ENCODE results near the gene ERFL.

The ERFL gene

DNA sequence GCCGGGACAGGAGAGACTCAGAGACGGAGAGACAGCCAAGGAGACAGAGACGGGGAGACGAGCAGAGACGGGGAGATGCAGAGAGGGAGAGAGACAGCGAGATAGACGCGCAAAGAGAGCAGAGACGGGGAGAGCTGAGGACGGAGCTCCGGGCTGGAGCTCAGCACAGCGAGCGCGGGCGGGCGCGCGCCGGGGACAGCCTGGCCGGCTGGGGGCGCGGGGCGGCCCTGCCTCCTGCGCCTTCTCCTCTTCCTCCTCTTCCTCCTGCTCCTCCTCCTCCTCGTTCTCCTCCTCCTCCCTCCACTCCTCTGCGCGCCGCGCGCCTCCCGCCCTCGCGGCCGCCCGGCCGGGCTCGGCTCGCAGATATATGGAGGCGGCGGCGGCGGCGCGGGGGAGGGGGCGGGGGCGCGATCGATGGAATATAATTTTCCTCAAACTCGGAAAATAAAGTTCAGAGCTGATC is at the start of gene ERFL:
TSS of gene ERFL (minus strand) at position 229 of the 463 bp plus-strand sequence. CDS start 15,530 bp downstream, outside the sequence.
- no peak for DNase-seq

DNA sequence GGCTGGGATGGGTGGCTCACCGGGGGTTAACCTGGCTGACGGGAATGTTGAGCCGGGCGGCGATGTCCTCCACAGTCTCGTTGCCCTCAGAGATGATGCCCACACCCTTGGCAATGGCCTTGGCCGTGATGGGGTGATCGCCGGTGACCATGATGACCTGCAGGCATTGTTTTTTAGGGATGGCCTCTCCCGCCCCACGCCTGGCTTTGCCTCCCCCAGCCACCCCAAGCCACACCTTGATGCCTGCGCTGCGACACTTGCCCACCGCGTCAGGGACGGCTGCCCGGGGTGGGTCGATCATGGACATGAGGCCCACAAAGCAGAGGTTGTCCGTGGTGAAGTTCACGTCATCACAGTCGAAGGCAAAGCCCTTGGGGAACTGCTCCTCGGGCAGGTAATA is 49.7 kb upstream of the ERFL start:
- no peak for DNase-seq

DNA sequence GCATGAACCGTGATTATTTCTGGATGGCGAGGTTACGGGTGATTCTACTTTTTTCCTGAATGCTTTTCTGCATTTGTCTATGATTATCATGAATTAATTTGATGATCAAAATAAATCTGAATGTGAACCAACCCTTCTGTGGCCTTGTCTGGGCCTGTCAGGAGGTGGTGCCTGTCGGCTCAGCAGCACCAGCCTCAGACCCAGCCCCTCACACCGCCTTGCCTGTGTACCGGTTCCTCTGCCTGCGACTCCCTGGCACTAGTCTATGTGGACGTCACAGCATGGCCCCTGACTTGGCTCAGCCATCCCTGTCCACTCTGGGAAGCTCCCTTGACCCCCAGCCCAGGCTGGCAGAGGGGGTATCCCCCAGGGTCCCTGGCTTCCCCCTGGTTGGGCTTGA is 46.4 kb upstream of the ERFL start:
- no peak for DNase-seq

DNA sequence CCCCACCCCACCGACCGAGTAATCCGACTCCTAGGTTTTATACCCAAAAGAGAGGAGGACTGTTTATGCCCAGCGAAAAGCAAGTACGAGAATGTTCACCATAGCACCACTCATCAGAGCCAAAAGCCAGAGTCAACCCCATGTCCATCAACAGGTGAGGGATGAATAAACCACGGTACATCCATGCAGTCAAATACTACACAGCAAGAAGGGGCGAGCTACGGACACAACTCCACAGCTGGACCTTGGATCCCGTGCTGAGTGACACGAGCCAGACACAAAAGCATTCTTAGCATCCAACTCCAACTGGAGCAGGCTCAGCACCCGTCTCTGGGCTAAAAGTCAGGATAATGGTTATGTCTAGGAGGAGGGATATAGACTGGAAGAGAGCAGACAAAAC is 43.1 kb upstream of the ERFL start:
- no peak for DNase-seq

DNA sequence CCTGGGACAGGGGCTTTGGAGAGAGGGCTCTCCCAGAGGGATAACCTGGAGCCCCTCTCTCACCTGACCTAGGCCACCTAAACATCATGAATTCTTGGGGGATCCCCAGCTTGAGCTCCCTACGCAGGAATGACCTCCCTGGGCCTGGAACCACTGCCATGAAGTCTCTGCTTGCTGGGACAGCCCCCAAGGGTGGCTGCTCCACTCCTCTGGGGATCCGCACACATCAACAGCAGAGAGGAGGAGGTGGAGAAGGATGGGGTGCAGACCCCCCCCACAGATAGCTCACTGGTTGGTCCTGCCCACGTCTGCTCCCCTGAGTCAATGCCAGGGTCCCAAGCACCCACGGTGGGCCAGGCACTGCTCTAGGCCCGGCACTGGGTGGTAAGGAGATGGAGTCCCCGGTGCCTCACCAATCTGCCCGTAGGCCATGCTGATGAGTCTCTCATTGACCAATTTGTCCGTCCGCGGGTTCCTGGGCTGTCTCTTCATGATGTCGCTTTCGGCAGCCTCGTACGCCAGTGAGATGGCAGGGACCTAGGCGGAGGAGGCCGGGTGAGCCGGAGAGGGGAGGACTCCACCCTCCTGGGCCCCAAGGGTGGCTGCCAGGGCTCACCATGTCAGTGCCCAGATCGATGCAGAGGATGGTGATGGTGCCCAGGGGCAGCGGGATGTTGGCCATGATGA is 41.7 kb upstream of the ERFL start:
- no peak for DNase-seq

DNA sequence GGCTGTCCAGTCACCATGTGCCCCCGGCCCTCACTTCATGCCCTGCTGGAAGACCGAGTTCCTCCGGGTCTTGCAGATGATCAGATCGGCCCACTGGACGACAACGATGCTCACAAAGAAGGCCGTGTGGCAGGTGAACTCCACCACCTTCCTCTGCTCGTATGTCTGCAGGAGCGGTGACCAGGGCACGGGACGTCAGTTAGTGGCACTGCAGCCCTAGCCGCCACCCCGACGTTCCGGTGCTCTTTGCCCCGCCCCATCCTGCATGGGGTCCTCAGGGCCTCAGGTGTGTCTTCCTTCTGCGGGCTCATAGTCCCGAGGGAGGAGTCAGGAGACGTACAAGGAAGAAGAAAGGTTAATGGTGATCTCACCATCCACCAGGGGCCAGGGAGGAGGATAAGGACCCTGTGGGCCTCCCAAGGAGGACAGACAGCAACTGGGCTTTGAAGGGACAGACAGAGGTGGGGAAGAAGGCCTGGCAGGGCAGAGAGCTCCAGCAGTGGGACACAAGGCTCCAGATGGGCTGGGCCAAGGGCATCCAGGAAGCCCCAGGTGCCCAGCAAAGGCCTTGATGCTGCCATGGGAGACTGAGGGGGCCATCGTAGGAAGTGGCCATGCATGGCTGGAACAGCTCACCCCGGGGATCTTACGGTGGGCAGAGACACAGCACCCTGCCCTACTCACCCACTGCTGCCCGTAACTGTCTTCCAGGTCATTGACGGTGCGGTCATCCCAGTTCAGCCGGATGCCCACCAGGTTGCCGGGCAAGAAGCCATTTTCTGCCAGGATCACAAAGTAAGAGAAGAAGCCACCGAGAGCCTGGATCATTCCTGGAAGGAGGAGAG is 40.7 kb upstream of the ERFL start:
- no peak for DNase-seq

DNA sequence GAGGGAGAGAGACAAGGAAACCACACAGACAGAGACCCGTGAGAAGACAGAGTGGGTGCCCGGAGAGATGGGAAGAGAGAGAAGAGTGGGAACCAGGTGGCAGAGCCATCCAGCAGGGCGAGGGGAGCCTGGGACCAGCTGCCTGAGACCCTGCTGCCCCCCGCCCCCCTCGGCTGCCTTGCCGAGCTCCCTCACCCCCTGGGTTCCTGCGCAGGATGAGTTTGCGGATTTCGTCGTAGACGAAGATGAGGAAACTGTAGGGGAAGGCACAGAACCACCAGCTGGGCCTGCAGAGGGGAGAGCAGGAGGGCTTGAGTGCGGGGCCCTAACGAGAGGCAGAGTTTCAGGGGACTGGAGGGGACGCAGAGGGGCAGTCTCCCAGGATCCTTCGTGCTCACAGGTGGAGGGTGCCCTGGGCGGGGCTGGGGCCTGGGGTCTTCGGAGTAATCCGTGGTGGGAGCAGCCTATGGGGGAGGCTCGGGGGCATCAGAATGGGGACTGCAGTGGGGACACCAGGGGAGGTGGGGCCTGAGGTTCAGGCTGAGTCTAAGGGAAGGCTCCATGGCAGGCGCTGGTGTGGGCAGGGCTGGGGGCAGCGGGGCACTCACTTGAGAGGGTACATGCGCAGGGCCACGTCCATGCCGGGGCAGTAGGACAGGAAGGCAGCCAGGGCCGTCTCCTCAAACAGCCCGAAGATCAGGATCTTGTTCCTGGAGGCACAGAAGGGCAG is 39.0 kb upstream of the ERFL start:
- no peak for DNase-seq

DNA sequence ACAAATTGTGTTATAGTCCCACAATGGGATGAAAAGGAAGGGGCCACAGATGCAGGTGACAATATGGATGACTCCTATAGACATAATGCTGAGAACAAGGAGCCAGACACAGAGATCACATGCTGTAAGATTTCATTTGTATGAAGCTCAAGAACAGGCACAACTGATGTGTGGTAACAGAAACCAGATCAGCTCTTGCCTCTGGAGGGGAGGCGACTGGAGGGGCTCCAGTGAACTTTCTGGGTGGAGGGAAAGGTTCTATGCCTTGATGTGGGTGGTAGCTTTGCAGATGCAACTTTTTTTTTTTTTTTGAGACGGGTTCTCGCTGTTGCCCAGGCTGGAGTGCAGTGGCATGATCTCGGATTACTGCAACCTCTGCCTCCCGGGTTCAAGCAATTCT is 36.9 kb upstream of the ERFL start:
- no peak for DNase-seq

DNA sequence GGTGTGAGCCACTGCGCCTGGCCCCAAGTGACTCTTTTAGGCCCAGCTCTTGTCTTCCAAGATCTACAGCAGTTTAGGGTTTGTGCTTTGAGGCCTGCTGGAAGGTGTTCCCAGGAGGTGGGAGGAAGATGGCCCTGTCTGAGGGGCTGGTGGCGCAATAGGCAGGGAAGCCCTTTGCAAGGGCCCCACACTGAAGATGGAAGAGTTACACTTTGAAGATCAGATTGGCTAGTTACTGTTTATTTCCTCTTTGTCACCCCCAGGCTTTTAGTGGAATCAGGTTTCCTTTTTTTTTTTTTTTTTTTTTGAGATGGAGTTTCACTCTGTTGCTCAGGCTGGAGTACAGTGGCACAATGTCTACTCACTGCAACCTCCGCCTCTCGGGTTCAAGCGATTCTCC is 32.7 kb upstream of the ERFL start:
- DNase-seq, result no peak

DNA sequence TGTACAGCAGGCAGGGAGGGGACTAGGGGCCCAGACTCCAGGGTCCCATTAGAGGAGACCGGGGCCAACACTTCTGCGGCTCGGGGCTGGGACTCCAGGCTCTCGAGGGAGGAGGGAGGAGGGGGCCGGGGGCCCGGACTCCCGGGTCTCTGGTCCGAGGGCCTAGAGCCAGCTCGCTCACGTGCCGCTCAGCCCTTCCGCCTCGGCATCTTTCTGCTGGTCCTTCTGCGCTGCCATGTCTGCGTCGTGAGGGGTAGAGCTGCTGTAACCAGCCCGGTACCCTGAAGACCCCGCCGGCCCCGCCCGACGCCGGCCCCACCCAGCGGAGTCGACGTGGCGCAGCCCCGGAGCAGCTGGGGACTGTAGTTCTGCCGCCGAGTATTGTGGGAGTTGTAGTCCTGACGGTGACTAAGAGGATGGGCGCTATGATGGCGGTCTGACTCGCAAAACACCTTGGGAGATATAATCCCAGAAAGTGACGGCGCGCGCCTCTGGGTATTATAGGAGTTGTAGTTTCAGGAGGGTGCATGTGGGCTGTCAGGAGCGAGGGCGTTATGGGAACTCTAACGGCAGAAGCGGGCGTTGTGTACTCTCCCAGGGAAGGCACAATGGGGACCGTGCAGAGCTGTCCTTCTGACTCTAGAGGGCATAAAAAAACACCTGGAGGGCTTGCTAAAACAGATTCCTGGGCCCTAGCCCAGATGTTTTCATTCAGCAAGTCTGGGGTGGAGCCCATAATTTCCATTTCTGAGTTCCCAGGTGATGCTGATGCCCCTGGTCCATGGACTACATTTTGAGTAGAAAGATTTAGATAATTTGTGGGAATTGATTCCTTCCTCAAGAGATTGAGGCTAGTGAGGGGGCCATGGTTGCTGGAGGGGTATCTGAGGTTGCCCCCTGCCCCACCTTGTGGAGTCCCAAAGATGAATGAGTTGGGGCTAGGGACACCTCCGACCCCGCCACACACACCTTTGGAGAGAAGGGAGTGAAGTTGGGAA is 31.1 kb upstream of the ERFL start, which contains the start of gene RABAC1:
TSS of gene RABAC1 (minus strand) at position 266 of the 998 bp plus-strand sequence. CDS start at position 237, 29 bp downstream.
- DNase-seq, result peak; percentile 94

DNA sequence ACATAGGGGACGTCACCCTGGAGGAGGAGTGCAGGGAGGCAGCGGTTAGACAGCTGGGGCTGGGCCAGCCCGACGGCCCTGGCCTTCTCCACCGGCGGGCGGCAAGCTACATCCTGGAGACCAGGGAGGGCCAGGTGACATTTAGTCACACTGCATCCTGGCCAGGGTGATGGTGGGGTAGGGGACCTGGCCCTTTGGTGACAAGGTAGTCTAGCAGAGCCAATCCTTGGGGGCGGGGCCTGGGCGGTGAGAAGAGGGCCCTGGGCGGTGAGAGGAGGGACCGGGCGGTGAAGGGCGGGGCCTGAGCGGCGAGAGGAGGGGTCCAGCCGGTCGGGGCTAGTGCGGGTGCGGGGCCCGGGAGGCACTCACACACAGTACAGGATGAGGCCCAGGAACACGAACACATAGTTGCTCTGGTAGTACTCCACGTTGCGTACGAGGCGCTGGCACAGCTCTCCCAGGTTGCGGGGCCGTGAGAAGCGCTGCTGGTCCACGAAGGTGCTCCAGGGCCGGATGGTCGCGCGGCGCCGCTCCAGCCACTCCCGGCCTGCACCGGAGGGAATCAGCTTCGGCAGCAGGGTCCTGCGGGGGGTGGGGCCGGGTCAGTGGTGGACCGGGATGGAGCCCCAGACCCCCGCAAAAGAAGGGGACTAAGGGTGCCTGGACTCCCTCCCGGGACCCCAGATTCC is 30.3 kb upstream of the ERFL start:
- DNase-seq, result peak; percentile 91

DNA sequence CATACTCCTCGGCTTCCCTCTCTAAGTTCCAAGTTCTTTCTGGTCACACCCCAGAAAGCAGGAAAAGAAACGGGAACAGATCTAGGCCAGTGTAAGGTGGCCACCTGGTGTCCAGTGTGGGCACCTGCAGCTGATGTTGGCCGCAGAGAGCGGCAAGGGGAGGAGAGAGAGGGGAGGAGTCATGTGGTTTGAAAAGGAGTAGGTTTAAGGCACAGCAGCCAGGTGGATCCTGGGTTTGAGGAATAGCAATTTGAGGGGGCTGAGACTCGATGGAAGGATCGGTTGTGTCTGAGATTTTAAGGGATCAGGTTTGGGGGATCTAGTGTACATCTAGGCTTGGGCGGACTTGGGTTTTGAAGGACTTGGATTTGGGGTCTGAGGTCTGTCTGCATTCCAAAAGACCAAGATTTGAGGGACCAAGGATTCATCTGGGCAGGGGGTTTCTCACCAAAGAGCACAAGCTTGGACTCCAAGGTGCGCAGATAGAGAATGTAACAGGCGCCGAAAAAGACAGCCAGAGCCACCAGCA is 29.7 kb upstream of the ERFL start:
- peak; percentile 66 for DNase-seq

DNA sequence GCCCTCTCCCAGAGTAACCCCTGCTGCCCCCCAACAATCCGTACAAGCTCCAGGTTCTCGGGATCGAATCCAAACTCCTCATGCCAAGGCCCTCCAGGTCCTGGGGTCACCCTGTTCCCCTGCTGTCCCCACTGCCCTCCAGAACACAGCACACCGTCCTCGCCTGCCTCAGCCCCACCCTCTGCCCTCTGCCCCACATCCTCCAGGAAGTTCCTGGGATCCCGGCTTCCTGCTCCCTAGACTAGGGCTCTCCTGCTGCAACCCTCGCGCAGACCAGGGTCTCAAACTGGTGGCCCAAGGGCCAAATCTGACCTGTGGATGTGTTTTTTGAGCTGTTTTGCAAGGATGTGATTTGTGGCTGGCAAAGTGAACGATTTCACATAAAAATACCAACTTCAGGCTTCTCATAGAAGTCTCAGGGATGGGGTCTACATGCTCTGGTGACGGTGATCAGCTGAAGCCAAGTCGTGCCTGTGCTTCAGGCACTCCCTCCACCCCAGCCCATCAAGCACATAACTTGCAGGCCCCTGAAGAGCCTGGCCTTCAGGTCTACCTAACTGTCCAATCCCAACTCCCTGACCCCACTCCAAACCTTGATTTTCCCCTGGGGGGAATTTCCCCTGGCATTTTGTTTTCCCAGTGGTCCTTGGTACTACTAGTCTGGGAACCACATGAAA is 29.1 kb upstream of the ERFL start:
- no peak for DNase-seq

DNA sequence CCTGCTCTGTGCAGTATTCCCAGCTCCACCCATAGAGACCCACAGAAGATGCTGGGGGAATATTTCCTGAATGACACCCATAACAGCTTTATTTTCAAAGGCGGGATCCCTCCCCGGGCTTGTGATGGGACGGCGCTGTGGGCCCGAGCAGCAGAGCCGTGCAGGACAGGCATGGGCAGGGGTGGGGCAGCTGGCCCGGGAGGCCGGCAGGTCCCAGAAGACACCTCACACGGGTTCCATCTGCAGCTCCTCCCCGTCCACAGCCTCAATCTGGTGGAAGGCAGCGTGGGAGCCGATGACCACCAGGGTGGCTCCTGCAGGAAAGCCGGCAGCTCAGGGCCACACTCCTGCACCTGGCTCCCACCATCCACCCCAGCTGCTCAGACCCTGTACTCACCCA is 28.4 kb upstream of the ERFL start:
- DNase-seq, result no peak

DNA sequence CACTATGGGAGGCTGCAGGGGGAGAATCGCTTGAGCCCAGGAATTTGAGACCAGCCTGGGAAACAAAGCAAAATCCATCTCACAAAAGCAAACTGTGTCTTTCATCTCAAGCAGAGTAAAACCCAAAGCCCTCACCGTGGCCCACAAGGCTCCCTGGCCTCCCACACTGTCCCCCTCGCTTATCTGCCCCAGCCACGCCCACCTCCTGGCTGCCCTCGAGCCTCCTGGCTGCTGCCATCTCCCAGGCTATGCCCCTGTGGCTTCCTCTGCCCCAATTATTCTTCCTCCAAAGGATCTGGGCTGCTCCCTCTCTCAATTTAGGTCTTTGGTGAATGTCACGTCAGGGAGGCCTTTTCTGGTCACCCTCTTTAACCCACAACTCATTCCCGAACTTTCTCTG is 27.3 kb upstream of the ERFL start:
- no peak for DNase-seq

DNA sequence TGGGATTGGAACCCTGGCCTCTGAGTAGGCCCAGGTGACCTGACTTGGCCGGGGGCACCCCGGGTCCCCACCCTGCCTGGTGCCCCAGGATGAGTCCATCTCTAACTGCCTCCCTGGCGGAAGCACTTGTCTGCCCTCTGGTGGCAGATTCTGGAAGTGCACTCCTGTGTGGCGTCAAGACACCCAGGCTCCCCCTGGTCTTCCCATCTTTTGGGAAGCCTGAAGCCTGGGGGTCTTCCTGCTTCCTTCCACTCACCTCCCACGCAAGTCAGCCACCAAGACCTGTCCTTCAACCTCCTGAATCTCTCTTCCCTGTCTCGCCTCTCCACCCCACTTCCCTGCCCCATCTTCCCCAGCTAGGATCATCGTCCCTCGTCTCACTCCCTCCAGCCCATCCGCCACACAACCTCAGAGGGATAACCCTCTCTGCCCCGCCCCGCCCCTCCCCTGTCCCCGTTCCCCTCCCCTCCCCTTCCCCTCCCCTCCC is 23.5 kb upstream of the ERFL start:
- DNase-seq, result peak; percentile 99

DNA sequence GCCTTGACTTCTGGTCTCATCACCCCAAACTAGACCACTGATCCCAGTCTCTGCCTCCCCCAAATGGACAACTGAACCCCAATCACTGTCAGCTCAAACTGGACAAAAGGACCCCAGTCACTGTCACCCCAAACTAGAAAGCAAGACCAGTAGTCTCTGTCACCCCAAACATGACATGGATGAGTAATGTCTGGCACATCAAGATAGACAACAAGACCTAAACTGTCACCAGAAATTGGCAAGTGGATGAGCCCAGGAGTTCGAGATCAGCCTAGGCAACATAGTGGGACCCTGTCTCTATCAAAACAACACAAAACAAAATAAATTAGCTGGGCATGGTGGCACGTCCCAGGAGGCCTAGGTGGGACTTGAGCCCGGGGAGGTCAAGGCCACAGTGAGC is 18.8 kb upstream of the ERFL start:
- no peak for DNase-seq

DNA sequence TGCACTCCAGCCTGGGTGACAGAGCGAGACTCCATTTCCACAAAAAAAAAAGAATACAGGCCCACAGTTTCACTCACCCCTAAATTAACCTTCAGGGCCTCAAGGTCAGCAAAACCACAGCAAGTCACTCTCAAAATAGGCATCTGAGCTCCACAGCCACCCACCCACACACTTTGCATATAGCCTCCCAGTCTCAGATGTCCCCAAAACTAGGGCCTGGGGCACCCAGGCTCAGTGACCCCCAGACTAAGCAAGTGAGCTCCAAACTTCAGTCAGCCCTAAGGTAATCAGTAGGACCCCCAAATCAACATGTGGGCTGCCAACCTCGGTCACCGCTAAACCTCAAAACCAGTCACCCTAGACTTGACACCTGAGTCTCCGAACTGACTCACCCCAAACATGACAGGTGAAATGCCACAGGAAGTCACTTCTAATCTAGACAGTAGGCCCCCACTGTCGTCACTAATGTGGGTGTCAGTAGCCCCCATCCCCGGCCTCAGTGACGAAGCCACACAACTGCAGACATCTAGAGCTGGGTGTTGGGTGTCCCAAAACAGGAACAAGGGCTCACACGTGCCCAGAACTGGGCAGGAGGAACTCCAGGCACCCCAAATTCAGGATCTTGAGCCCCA is 17.0 kb upstream of the ERFL start:
- DNase-seq, result peak; percentile 90

DNA sequence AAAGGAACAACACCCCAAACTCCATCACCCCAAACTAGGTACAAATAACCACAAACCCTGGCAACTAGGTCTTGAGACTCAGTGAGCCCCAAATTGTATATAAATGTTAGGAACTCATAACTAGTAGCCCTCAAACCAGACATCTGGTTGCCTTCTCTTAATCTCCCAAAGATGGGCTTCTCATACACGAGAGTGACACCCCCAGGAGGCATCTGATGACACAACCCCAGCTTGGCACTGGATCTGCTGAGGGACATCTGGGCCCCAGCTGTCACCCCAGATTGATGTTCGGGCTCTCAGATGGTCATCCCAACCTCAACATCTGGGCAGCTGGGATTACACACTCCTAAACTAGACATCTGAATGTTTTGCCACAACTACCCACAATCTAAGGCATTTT is 16.1 kb upstream of the ERFL start:
- DNase-seq, result no peak
